GM20000 (cell line): Measurements from ENCODE around the gene CACNA2D2.

Experiments used
- DNase-seq: peaks from one replicate; pipeline ENCODE4 v3.0.0; 2012; ENCODE audit warnings: low spot score
- TF ChIP-seq, protein P1 (sequence below): IDR thresholded peaks from 2 replicates; pipeline ENCODE4 v1.5.1; 2012; ENCODE audit warnings: mild to moderate bottlenecking, control low read depth; ENCODE audit errors: extremely low read depth, missing control alignments

CACNA2D2 gene

GRCh38 chr3:50319894-50320625 is 183.4 kb downstream of the CACNA2D2 start:
- DNase-seq = no peak
- TF ChIP-seq, protein P1, sequence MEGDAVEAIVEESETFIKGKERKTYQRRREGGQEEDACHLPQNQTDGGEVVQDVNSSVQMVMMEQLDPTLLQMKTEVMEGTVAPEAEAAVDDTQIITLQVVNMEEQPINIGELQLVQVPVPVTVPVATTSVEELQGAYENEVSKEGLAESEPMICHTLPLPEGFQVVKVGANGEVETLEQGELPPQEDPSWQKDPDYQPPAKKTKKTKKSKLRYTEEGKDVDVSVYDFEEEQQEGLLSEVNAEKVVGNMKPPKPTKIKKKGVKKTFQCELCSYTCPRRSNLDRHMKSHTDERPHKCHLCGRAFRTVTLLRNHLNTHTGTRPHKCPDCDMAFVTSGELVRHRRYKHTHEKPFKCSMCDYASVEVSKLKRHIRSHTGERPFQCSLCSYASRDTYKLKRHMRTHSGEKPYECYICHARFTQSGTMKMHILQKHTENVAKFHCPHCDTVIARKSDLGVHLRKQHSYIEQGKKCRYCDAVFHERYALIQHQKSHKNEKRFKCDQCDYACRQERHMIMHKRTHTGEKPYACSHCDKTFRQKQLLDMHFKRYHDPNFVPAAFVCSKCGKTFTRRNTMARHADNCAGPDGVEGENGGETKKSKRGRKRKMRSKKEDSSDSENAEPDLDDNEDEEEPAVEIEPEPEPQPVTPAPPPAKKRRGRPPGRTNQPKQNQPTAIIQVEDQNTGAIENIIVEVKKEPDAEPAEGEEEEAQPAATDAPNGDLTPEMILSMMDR = no peak

DNA sequence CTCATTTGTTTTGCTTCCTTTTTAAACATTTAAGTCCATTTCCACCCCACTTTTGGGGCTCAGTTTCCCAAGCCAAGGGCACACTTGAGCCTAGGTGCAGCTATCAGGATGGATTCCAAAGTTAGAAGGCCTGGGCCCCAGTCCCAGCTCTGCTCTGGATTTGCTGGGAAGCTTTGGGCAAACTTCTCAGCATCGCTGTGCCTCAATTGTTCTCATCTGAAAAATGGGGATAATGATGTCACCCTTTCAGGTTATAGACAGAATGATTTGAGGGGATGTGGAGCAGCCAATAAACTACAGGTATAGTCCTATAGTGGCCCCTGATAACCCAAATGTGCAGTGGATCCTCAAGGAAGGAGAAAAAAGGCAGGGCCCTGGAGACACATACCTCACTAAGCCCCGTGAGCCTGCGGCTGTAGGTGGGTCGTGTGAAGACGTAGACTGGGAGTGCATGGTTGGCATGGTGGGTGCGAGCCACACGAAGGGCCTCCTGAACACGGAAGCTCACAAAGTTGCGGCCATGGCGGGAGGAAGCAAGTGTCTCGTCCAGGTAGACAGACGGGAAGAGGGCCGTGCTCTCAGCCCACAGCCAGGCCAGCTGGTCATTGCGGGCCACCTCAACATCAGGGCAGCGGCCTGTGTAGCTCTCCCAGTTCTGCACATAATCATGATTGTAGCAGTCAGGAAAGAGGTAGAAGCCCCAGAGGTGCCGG is 184.1 kb downstream of the CACNA2D2 start:
- TF ChIP-seq, protein P1 = no peak
- DNase-seq = no peak

DNA sequence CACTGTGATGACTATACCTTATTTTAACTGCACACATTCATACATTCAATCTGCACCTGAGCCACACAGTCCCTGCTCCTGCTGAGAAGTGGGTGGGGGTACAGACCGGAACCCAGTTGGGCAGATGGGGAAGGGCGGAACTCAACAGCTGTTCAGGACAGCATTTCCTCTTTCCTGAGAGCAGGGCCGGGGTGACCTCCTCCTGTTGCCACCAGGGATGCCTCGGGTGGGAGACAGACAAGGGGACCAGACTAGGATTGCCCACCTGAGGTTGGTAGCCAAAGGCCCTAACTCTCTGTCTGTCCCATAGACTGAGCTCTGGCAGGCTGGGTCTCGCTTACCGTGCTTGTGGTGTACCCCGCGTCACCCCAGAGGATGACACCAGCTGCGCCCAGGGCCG is 184.8 kb downstream of the CACNA2D2 start:
- TF ChIP-seq, protein P1 = no peak
- no peak for DNase-seq

- no peak for DNase-seq
- TF ChIP-seq, protein P1 = no peak
These were observed 185.3 kb downstream of the CACNA2D2 start for GRCh38 chr3:50318163-50318562.

GRCh38 chr3:50317300-50317699 is 186.1 kb downstream of the CACNA2D2 start:
- TF ChIP-seq, protein P1 = no peak
- DNase-seq = no peak

GRCh38 chr3:50316657-50317242 is 186.7 kb downstream of the CACNA2D2 start:
- TF ChIP-seq, protein P1 = no peak
- DNase-seq = no peak

GRCh38 chr3:50314816-50315215 is 188.6 kb downstream of the CACNA2D2 start:
- DNase-seq = no peak
- TF ChIP-seq, protein P1 = no peak
